Astrocyte (in vitro differentiated cells and primary cell): ENCODE measurements around the gene ITGB3.

Experiments
- CTCF ChIP-seq: IDR thresholded peaks from 2 replicates; pipeline ENCODE4 v1.5.1; 2011; ENCODE audit warnings: low read depth, mild to moderate bottlenecking, inconsistent platforms, low read length, moderate library complexity; ENCODE audit not compliant: insufficient read depth
- EZH2 ChIP-seq: IDR thresholded peaks from 2 replicates; pipeline ENCODE4 v1.6.1; 2012; ENCODE audit warnings: mild to moderate bottlenecking, low read length, inconsistent platforms; ENCODE audit not compliant: insufficient read depth

- TF ChIP-seq EZH2 (no peak), CTCF (no peak)
Observed at GRCh38 chr17:47239619-47239966, 14.0 kb upstream of the ITGB3 start.
